K562 (cell line): Measurements from ENCODE around the gene GOLGA2. TPM values are rescaled to one million over a fixed set of nuclear protein-coding genes. Genes with fewer than 3 reads are reported as not detected.
A peak's percentile ranks its signal among the peaks of the same experiment; 100 is the strongest.

ENCODE experiments used
- ADNP ChIP-seq: fragments of 200-800 bp; sonication (Bioruptor generic); IDR thresholded peaks from 2 replicates; pipeline ENCODE4 v1.6.1; 2016; ENCODE audit warnings: missing genetic modification characterization, missing compliant biosample characterization
- BHLHE40 ChIP-seq: IDR thresholded peaks from 2 replicates; pipeline ENCODE4 v1.6.1; 2011; ENCODE audit warnings: low read length, improper control_type of control experiment
- CCNT2 ChIP-seq: IDR thresholded peaks from 2 replicates; pipeline ENCODE4 v1.6.1; 2011; ENCODE audit warnings: borderline replicate concordance, low read depth, mild to moderate bottlenecking, moderate library complexity, mixed read lengths, low read length; ENCODE audit not compliant: insufficient read length; ENCODE audit errors: extremely low read depth
- FOXJ2 ChIP-seq: fragments of 200-800 bp; sonication (Bioruptor generic); IDR thresholded peaks from 2 replicates; pipeline ENCODE4 v1.6.1; 2016; ENCODE audit warnings: missing genetic modification characterization, missing compliant biosample characterization
- HOXB6 ChIP-seq: fragments of 250-450 bp; sonication (Bioruptor Pico); IDR thresholded peaks from 2 replicates; pipeline ENCODE4 v1.5.1; 2022; ENCODE audit warnings: mild to moderate bottlenecking, borderline replicate concordance
- KLF6 ChIP-seq: fragments of 250-450 bp; sonication (Bioruptor Pico); IDR thresholded peaks from 2 replicates; pipeline ENCODE4 v1.4.0; 2020; ENCODE audit warnings: mild to moderate bottlenecking, moderate library complexity, borderline replicate concordance
- MBD1 ChIP-seq: fragments of 250-450 bp; sonication (Bioruptor Pico); IDR thresholded peaks from 2 replicates; pipeline ENCODE4 v1.8.0; 2022; ENCODE audit warnings: inconsistent platforms
- MCM2 ChIP-seq: fragments of 450-650 bp; IDR thresholded peaks from 2 replicates; pipeline ENCODE4 v1.6.1; 2017; ENCODE audit warnings: low read depth, mild to moderate bottlenecking
- MEF2D ChIP-seq: conservative IDR thresholded peaks from 2 replicates; pipeline ENCODE4 v1.6.1; 2016; ENCODE audit warnings: low read depth, missing genetic modification characterization, missing compliant biosample characterization
- NEUROD1 ChIP-seq: fragments of 150-350 bp; IDR thresholded peaks from 2 replicates; pipeline ENCODE4 v1.6.1; 2014; ENCODE audit warnings: borderline replicate concordance, low read length, low read depth; ENCODE audit not compliant: partially characterized antibody
- PHTF2 ChIP-seq: fragments of 250-450 bp; sonication (Bioruptor Pico); IDR thresholded peaks from 2 replicates; pipeline ENCODE4 v1.5.0; 2021; ENCODE audit warnings: mild to moderate bottlenecking
- PKNOX1 ChIP-seq: fragments of 450-650 bp; IDR thresholded peaks from 2 replicates; pipeline ENCODE4 v1.6.1; 2016
- POLR2H ChIP-seq: IDR thresholded peaks from 2 replicates; pipeline ENCODE4 v1.6.1; 2016; ENCODE audit warnings: missing genetic modification characterization, low read depth, mild to moderate bottlenecking, control low read depth, missing compliant biosample characterization, moderate library complexity
- SAFB ChIP-seq: fragments of 200-400 bp; formaldehyde crosslinking; IDR thresholded peaks from 2 replicates; pipeline ENCODE4 v1.6.1; 2017; ENCODE audit warnings: low read depth, low read length, borderline replicate concordance
- SLC30A9 ChIP-seq: fragments of 250-450 bp; sonication (Bioruptor Pico); IDR thresholded peaks from 2 replicates; pipeline ENCODE4 v1.8.0; 2022; ENCODE audit warnings: mild to moderate bottlenecking, moderate library complexity
- SP1 ChIP-seq: sonication (generic); formaldehyde crosslinking; IDR thresholded peaks from 2 replicates; pipeline ENCODE4 v1.8.1; 2022; ENCODE audit warnings: mild to moderate bottlenecking, missing genetic modification reagents
- SP2 ChIP-seq: IDR thresholded peaks from 2 replicates; pipeline ENCODE4 v1.6.1; 2011; ENCODE audit warnings: mild to moderate bottlenecking, low read depth, low read length, moderate library complexity; ENCODE audit not compliant: poor library complexity, severe bottlenecking; ENCODE audit errors: extremely low read depth
- STAG1 ChIP-seq: sonication (generic); formaldehyde crosslinking; IDR thresholded peaks from 2 replicates; pipeline ENCODE4 v1.5.0; 2020; ENCODE audit warnings: missing genetic modification reagents, borderline replicate concordance
- THRAP3 ChIP-seq: fragments of 450-650 bp; IDR thresholded peaks from 2 replicates; pipeline ENCODE4 v1.6.1; 2016; ENCODE audit warnings: mild to moderate bottlenecking, inconsistent platforms, borderline replicate concordance
- THRB ChIP-seq: fragments of 450-650 bp; formaldehyde crosslinking; conservative IDR thresholded peaks from 2 replicates; pipeline ENCODE4 v1.4.0; 2022; ENCODE audit warnings: mild to moderate bottlenecking, missing genetic modification characterization
- ZNF197 ChIP-seq: fragments of 200-800 bp; sonication (Bioruptor generic); IDR thresholded peaks from 2 replicates; pipeline ENCODE4 v1.6.1; 2016; ENCODE audit warnings: low read depth, missing genetic modification characterization, missing compliant biosample characterization
- ZNF644 ChIP-seq: fragments of 200-800 bp; sonication (Bioruptor generic); IDR thresholded peaks from 2 replicates; pipeline ENCODE4 v1.6.1; 2016; ENCODE audit warnings: low read depth, missing genetic modification characterization, missing compliant biosample characterization
- ZNF717 ChIP-seq: fragments of 250-450 bp; sonication (Bioruptor Pico); IDR thresholded peaks from 2 replicates; pipeline ENCODE4 v1.5.0; 2021
- polyA plus RNA-seq, 8 experiments: library from polyadenylated mRNA; depleted of rRNA in 4 of 8; stranded (reverse) in 5 of 8; unstranded in 3 of 8; fragments of >200 nt; fragmentation: Nextera tagmentation in 2 of 8; fragmentation: Illumina TruSeq in 1 of 8; extraction: Ambion mirVana in 2 of 8; extraction: Trizol in 1 of 8; gene quantifications; 2 replicates each; pipeline versions ENCODE4 v1.2.1 to v1.2.3, GENCODE V29; 2011 to 2014; ENCODE audit warnings: inconsistent platforms in 1 of 8, missing spikeins in 1 of 8
- total RNA-seq, 7 experiments: library from RNA; depleted of rRNA in 6 of 7; stranded (reverse); fragments of >200 nt in 6 of 7; fragmentation: Illumina TruSeq in 2 of 7; extraction: Trizol in 2 of 7; gene quantifications; 2 replicates each; pipeline versions ENCODE4 v1.2.1 to v1.2.3, GENCODE V29; 2011 to 2021; ENCODE audit warnings: low replicate concordance in 1 of 7

Gene GOLGA2
- total and polyA plus RNA-seq, 9 of the 15 experiments (the other 6 are each of a cell fraction or from before 2014, with no cell fraction given): 15.7 to 138 (median 76.0) TPM

DNA sequence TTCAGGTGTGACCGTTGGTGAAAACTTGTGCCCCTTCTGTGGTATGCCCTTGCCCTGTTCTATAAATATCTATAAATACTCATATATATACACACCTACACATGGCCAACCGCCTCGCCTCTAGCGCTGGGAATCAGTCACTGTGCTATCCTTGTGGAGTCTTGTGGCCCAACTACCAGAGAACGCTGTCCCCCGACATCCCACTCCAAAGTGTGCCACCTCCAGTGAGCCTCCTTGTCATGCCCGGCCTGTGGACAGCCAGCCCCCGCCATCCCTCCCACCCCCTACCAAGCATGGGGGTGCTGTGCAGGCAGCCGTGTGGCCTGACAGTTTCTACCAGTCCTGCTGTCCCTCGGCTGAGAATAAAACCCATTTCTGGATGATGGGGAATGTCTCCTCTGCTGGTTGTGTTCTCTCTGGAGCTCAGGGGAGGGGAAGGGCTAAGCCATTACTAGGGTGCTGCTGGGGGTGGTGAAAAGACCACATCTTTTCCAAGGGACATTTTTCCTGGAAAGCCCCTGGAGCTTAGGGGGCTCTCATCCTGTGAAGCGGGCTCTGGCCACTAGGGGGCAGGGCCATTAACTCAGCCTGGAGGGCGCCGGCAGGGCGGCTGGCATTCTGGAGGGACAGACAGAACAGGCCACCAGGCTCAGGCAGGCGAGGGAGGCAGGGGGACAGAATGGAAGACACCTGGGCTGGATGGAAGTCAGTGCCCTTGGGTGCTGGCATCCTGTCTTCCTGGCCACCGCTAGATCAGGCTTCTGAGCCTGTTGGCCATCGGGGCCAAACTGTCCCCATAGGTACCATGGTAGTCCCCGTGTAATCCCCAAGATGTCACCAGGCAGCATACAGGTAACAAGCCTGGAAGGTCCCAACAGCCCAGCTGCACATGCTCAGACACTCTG, 20.7 kb downstream of the GOLGA2 start (continued):
- TF ChIP-seq THRB (peak; percentile 57; the same call in 1 of the 2 replicates), SAFB (no peak), SP1 (CRISPR knock-in tag) (no peak), SLC30A9 (CRISPR knock-in tag) (no peak), PKNOX1 (no peak), KLF6 (CRISPR knock-in tag) (no peak), MCM2 (no peak), STAG1 (CRISPR knock-in tag) (no peak), ADNP (tag) (no peak), PHTF2 (CRISPR knock-in tag) (no peak), CCNT2 (no peak), THRAP3 (no peak), HOXB6 (CRISPR knock-in tag) (no peak), FOXJ2 (tag) (no peak), MEF2D (tag) (no peak), ZNF197 (CRISPR knock-in tag) (no peak), SP2 (peak; percentile 12), MBD1 (CRISPR knock-in tag) (no peak), BHLHE40 (peak; percentile 33; the same call in 1 of the 2 replicates), ZNF717 (CRISPR knock-in tag) (no peak), NEUROD1 (peak; percentile 31), POLR2H (tag) (no peak), ZNF644 (tag) (no peak)
